Activated CD8-positive, alpha-beta memory T cell treated with anti-CD3 and anti-CD28 coated beads, Interleukin-2, amount 50 U/mL, for 48 hours (primary cell): ENCODE measurements around the gene RAD23A.
A peak's percentile ranks its signal among the peaks of the same experiment; 100 is the strongest.

Experiments
- DNase-seq: peaks from one replicate; pipeline ENCODE4 v3.0.0-alpha.2; 2020

RAD23A gene

DNA sequence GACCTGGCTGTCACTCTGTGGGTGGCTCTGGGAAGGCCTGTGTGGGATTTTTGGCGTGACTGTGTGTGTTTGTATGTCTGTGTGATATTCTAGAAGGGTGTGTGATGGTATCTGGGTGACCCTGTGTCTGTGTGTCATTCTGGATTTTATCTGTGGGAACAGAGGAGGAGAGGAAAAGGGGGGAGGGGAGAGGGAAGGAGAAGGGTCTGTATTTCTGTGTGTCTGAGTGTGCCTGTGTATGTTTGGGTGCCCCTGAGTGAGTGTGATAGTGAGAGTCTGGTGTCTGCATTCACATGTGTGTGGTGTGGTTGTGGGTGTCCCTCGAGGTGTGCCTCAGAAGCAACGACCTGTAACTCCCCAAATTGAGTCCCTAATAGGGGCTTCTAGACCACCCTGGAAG lies 41.5 kb downstream of the RAD23A start:
- no peak for DNase-seq

DNA sequence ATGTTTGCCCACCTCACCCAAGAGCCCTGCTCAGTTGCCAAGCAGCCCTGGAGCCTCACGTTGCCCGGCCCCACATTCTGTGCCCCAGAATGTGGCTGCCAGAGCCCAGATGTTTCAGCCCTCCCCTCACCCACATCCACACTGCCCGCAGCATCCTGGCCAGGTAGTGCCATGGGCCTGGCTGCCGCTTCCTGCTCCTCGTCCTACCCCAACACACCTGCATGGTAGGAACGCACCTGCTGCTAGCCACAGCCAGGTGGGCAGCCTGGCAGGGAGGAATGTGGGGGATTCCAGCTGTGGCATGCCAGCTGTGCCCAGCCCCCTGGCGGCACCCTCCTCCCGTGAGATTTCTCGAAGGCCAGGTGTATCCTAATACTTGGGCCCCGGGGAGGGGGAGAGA lies 42.1 kb downstream of the RAD23A start:
- DNase-seq, result no peak

- no peak for DNase-seq
Observed at GRCh38 chr19:12990431-12990830, 44.8 kb downstream of the RAD23A start.

DNA sequence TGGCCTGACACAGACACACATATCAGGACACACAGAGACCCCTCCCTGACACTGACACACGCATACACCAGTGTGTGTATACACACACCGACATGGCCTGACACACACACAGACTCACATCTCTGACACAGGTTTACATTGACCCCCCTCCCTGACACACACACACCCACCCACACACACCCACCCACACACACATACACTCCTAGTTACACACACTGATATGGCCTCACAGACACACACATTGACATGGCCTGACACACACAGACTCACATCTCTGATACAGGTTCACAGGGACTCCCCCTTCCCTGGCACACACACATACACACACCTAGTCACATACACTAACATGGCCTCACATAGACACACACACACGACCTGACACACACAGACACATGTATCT lies 45.2 kb downstream of the RAD23A start:
- no peak for DNase-seq

- no peak for DNase-seq
Observed at GRCh38 chr19:12991296-12991695, 45.6 kb downstream of the RAD23A start.

- no peak for DNase-seq
Observed at GRCh38 chr19:12992729-12993128, 47.1 kb downstream of the RAD23A start.

GRCh38 chr19:12993562-12993961 lies 47.9 kb downstream of the RAD23A start:
- no peak for DNase-seq

DNA sequence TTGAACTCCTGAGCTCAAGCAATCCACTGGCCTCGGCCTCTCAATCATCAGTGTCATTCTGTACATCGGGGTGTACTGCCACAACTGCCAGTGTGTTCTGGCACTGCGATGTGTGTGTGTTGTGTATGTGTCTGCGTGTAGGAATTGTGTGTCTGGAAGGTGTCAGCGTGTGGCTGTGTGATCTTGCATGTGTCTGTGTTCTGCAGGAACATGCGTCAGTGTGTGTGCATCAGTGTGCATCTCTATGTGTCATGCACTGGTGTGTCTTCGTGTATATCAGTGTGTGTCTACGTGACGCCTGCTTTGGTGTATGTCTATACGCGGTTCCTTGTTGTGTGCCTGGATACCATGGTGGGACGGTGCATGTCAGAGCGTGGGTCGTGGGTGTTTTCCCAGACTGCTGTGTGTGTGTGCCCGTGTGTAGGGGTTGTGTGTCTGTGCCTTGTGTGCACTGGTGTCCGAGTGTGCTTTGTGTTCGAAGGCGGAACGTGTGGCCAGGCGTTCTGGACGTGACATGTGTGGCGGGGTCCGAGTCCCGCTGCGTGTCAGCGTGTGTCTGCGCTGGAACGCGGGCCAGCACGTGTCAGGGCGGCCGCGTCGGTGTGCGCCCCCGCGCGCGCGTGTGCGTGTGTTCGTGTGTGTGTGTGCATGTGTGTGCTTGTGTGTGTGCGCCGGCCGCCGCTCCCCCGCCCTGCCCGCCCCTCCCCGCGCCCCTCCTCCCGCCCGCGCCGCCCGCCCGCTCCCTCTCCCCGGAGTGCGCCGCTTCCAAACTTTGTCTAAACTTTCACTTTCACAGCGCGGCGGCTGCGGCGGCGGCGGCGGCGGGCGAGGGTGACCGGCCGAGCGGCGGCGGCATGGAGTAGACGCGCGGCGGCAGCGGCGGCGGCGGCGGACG lies 49.3 kb downstream of the RAD23A start, which contains the start of gene NFIX:
NFIX (plus strand) TSS at position 775 of the 895 bp plus-strand sequence. CDS start 363 bp downstream, outside the sequence.
- DNase-seq, result peak; percentile 81

GRCh38 chr19:12995596-12996405 lies 50.1 kb downstream of the RAD23A start:
- DNase-seq, result no peak

- DNase-seq, result no peak
Observed at GRCh38 chr19:12996406-12997094, 50.9 kb downstream of the RAD23A start.

- DNase-seq, result no peak
Observed at GRCh38 chr19:12997179-12997966, 51.7 kb downstream of the RAD23A start.

DNA sequence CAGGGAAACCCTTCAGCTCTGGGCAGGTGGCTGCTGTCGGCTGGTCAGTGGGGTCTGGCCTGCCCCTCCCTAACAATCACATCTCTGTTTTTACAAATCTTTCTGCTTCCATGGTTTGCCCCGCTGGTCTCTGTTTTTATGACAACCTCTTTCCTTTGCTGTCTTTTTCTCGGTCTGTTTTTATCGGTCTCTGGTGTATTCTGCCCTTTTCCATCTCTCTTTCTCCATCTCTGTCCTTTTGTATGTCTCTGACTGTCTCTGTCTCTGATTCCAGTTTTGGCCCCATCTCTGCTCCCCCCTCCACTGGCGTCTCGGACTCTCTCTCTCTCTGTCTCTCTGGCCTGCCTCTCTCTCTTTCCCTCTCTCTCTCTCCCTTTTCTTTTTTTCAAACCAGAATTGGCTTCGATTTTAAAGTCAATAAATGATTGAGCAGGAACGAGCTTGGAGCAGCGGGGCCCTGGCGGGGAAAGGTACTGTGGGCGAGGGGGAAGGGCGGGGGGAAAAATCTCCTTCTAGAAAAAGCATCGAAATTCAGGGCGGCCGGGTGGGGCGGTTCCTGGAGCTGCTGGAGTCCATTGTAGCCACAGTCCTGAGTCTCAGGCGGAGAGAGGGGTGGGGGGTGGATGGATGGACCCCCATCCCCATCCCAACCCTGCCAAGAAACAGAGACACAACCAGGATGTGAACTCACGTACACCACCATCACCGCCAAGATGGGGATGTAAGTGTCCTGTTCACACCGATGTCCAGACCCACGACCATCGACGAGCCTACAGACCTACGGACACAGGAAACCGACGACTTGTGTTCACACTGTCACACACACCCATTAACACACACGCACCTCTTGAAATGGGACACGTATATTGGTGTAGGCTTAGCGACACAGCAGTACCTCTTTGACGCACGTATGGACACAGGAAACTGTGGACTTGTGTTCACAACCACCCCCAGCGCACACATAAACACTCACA lies 52.6 kb downstream of the RAD23A start:
- DNase-seq, result no peak

- DNase-seq, result no peak
Observed at GRCh38 chr19:13001166-13001501, 55.5 kb downstream of the RAD23A start.

DNA sequence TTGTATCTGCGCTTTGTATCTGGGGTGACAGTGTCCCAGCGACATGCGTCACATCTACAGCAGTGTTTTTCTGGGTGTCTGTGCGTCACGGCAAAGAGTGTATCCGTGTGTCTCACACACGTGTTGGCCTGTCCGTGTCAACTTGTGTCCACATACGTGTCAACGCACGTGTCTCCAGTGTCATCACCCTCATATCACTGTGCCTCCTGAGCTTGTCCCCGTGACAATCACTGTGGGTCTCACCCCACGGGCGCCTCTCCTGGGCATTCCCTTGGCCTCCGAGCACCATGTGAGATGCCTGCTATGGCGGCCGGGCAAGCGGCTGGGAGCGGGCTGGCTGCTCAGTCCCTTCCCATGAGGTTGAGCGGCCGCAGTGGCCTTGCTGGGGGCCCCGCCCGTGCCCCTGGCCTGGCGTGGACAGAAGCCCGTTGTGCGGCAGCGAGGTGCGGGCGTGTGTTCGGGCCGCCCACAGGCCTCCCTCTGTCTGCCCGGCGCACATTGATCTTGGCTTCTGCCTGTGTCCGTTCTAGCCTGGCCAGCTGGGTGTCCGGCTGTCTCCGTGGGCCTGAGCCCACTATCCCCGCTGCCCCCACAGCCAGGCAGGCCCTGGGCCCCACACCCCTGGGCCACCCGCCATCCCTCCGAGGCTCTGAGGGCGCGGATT lies 56.0 kb downstream of the RAD23A start:
- DNase-seq, result no peak

DNA sequence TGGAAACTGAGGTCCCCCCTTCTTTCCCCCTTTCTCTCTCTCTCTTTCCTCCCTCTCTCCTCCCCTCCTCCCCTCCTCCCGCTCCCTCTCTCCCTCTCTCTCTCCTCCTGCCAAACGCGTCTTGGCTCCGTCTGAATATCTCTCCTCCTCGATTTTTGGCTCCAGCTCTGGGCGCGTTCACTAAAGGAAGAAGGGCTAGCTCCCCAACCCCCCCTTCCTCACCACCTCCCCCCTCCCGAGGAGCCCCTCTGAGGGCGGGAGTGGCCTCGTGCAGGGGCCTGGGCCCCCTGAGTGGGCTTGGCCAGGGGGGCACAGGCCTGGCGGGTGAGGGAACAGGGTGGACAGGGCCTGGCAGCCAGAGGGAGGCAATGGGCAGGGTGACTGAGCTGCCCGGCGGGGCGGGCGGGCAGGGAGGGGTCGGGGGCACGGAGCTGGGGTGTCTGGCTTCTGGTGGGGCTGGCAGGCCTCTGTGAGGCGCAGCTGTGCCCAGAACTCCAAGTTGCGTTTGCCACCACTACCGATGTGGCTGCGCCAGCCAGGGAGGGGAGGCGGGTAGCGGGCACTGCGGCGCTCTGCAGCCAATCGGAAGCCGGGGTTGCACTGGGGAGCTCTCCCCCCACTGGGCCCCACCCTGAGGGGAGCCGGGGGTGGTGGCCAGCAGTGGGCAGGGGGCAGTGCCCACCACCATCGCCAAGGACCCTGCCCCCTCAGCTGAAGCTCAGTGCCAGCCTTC lies 56.7 kb downstream of the RAD23A start:
- DNase-seq, result no peak

DNA sequence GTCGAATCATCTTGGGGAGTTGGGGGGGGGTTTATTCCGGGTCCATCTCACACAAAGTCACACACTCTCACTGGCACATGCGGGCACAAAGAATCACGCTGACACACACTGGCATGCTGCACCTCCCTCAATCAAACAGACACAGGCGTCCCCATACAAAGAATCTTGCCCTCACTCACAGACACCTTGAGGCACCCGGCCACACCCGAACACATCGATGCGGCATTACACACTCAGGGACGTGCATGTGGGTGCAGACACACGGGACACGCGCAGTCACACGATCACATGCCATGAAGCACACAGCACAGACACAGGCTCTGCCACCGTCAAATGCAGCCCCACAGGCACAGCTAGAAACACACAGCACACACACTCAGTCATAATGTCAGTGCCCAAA lies 57.4 kb downstream of the RAD23A start:
- no peak for DNase-seq
